Stimulated activated CD8-positive, alpha-beta memory T cell treated with anti-CD3 and anti-CD28 coated beads, Interleukin-12 subunit alpha, Interleukin-12 subunit beta, amount 100 ng/mL, for 24 hours (primary cell): ENCODE measurements around the gene C17orf113.
"Not testable (repeated sequence)": the region's sequence is repeated elsewhere in the genome, so short reads cannot be mapped to it uniquely, and the experiment has no call there.

Source experiments
- DNase-seq: peaks from one replicate; pipeline ENCODE4 v3.0.0-alpha.2; 2020; ENCODE audit errors: extremely low read depth

The C17orf113 gene

DNA sequence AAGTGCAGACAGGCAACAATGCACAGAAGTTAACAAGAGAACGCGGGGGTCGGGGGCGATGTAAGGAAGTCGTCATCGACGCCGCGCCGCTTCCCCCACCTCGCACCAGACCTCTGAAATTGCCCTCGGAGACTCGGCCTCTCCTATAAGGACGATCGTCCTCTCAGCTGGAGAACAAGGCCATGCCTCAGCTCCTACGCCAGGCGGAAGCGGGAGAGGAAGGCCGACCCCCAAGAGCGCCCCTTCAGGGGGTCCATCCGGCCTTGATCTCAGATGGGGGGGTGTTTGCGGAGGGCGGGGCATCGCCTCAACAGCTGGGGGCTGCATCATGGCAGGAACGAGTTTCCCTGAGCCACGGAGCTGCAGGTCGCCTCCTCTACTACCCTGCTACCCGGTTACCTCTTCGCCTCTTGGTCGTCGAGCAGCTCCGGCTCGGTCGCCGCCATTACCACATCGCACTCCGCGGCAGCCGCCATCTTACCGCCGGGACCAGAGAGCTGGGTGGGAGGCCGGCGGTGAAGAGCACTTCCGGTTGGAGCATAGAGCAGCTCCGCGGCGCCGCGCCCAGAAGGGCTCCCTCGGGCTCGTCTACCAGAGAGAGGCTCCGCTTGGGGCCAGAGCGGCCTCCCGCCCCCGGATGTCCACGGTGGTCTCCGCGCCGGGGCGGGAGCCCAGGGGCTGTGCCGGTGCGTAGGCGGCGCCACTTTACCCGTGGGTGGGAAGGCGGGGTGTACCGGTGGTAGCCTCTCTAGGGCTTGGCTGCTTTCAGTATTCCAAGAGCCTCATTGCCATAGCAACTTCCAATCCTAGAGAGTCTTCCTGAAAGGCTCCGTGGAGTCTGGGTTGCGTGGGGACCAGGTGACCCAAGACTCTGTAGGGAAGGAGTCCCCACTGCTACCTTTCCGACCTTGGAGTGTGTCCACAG lies 33.2 kb downstream of the C17orf113 start, which contains the start of gene DNAJC7:
Gene DNAJC7, minus strand, starts transcription at position 499 of the 925 bp plus-strand sequence. Its CDS starts 23 bp downstream, at position 476.
- peak; percentile 78 for DNase-seq

- no peak for DNase-seq
These were observed 34.0 kb downstream of the C17orf113 start for GRCh38 chr17:42016411-42016831.

DNA sequence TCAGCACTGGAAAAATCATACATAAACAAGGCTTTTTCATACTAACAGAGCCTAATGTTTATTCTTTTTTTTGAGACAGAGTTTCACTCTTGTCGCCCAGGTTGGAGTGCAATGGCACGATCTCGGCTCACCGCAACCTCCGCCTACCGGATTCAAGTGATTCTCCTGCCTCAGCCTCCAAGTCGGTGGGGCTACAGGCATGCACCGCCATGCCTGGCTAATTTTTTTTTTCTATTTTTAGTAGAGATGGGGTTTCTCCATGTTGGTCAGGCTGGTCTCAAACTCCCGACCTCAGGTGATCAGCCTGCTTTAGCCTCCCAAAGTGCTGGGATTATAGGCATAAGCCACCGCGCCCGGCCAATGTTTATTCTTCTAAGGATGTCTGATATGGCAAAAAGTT lies 36.7 kb downstream of the C17orf113 start:
- DNase-seq = not testable (repeated sequence)

- not testable (repeated sequence) for DNase-seq
These were observed 38.0 kb downstream of the C17orf113 start for GRCh38 chr17:42012363-42012762.

GRCh38 chr17:42010898-42011516 lies 39.4 kb downstream of the C17orf113 start:
- no peak for DNase-seq

DNA sequence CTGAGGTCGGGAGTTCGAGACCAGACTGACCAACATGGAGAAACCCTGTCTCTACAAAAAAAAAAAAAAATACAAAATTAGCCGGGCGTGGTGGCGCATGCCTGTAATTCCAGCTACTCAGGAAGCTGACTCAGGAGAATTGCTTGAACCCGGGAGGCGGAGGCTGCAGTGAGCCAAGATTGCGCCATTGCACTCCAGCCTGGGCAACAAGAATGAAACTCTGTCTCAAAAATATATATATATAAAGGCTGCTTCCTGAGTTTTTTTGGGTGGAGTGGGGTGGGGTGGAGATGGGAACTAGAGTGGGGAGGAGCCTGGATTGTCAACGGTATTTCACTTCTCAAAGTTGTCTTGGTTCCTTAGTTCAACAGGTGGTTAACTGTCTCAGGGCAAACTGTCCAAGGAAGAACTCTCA lies 40.1 kb downstream of the C17orf113 start:
- DNase-seq = not testable (repeated sequence)

DNA sequence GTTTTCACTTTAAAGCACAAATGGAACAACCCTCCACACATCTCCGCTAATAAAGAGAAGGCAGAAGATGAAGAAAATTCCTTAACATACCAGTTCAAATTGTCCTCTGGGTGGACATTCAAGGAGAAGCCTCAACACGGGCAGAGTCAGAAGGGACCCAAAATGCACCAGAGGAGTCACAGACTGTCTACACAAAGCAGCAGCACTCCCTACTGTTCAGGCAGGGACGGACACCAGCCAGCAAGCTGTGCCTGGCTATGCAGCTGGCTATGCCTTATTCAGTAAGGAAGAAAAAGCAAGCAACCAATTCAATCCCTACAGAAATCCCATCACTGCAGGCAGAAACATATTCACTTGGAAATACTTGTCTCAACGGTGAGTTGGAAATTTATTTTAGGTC lies 41.2 kb downstream of the C17orf113 start:
- DNase-seq = no peak

GRCh38 chr17:42005166-42005565 lies 45.2 kb downstream of the C17orf113 start:
- DNase-seq = no peak

GRCh38 chr17:42002792-42003301 lies 47.6 kb downstream of the C17orf113 start:
- no peak for DNase-seq

- no peak for DNase-seq
These were observed 48.1 kb downstream of the C17orf113 start for GRCh38 chr17:42002175-42002791.

DNA sequence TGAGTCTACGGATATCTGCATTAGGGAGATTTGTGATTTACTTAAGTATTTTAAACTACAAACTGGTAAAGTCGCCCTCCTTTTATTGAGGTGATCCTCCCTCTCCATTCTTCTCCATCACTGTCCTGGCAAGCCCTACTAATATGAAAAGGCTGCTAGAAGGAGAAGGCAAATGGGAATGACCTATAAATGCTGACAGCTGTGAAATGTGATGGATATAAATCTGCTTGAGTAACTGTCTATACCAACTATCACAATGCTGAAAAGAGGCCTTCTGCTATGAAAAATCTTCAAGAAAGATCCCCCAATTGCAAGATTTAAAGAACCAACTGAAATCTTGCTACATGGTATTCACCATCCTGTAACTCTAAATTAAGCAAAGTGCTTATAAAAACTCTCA lies 48.7 kb downstream of the C17orf113 start:
- no peak for DNase-seq

DNA sequence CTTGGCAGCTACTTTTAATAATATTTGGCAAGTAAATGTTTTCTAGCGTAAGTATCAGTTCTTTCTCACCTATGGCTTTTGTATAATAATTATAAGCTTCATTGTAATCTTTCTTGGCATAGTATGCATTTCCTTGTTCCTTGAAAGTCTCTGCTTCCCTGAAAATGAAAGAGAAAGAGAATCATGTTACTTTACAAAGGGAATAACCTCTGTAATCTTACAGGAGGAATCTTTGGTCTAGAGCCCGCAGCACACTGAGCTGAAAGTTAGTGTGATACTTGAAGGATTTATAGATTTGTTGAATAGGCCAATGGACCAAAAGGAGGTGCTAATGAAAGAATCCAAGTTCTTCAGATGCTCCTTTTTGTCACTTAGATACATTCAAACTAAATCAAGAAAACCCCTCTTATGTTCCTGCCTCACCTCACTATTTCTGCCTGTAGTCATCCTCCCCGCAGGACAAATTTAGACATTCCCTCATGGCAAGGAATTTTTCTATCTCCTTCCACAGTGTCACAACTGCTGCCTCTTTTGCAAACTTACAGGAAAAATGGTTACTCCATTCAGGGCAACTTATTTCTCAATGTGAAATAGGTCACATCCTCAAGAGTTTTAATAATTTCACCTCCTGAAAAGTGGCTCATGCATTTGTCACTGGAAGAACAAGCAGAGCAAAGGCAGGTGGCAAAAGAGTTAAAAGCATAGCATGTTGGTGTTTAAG lies 49.8 kb downstream of the C17orf113 start:
- no peak for DNase-seq

DNA sequence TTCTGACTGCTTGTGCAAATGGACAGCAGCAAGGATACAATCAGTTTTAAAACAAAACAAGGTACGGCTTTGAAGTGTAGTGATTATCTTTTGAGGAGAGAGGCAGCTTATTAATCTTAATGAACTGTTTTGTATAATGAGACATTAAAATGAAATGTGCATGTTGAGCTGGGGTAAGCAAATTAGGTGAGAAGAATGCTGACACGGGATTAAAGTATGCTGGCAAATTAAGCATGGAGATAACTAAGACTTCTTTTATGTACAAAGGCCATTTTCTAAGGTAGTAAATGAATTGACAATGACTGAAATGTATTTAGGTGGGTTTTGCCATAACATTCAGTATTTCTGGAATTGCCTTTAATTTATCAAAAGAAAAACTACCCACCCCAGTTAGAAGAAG lies 51.9 kb downstream of the C17orf113 start:
- no peak for DNase-seq

DNA sequence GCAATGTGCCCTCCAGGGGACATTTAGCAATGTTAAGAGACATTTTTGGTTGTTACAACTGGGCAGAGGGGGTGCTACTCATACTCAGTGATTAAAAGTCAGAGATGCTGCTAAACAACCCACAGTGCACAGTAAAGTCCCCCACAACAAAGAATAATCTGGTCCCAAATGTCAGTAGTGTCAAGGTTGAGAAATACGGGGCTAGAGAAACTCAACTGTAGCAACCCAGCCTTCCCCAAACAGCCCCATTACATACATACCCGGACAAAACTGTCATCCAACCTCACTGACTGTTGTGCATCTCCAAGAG lies 53.6 kb downstream of the C17orf113 start:
- DNase-seq = no peak

DNA sequence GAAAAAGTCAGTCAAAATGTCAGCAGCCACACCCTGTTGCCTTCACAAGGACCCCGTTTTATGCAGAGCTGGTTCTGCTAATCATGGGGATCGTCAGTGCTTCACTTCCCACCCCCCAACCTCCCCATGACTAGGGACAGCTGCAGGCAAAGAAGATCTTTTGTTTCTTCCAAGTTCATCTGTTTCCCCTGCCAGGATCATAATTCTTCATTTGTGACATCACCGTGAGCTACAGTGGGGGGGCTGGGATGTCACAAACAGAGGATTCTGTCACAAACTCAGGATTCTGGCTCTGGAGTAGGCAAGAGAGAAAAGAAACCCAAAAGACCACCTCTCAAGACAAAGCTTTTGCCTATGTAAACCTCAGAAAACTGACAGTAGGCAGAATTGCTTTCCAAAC lies 57.8 kb downstream of the C17orf113 start:
- no peak for DNase-seq

- no peak for DNase-seq
These were observed 60.5 kb downstream of the C17orf113 start for GRCh38 chr17:41989702-41990419.

- no peak for DNase-seq
These were observed 62.0 kb downstream of the C17orf113 start for GRCh38 chr17:41988418-41988817.
